ENCODE measurements around the gene SPOCD1.

DNA sequence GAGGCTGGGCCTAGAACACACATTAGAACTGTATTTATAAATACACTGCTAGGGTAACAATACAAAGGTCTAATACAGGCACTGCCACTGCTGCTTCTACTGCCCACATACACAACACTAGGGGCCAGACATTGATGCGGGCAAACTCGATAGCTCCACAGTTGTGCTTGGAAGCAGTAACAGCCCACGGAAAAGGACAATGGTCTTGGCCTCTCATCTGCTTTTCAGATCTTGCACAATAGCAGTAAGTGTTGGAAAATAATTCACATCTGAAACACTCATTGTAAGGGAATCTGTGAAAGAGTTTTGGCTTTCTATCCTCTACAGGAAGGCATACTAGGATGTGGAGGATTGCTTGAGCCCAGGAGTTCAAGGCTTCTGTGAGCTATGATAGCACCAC, 6.9 kb upstream of the SPOCD1 start:
- no peak for TF ChIP-seq CTCF (IDR thresholded peaks at IDR 0.05; ENCODE audit: low read depth, low read length, missing input control)
- TF ChIP-seq, protein P1, sequence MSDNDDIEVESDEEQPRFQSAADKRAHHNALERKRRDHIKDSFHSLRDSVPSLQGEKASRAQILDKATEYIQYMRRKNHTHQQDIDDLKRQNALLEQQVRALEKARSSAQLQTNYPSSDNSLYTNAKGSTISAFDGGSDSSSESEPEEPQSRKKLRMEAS (IDR thresholded peaks at IDR 0.05) = no peak

Measured in liver (tissue), 2 donors.